K562 (cell line): ENCODE results near the gene RREB1. TPM values are rescaled to one million over a fixed set of nuclear protein-coding genes. Genes with fewer than 3 reads are reported as not detected.

Experiments
- CBX8 ChIP-seq: fragments of 200-600 bp; sonication (generic); IDR thresholded peaks from 2 replicates; pipeline ENCODE4 v1.6.1; 2012; ENCODE audit warnings: borderline replicate concordance, mixed run types, low read depth, mild to moderate bottlenecking, moderate library complexity, mixed read lengths, low read length, control low read depth, inconsistent platforms; ENCODE audit not compliant: poor library complexity, severe bottlenecking; ENCODE audit errors: extremely low read depth
- HMGN3 ChIP-seq: IDR thresholded peaks from 2 replicates; pipeline ENCODE4 v1.6.1; 2011; ENCODE audit warnings: borderline replicate concordance, low read depth, mild to moderate bottlenecking, mixed read lengths, low read length; ENCODE audit not compliant: insufficient read length; ENCODE audit errors: extremely low read depth
- IFI16 ChIP-seq: fragments of 250-450 bp; sonication (Bioruptor Pico); IDR thresholded peaks from 2 replicates; pipeline ENCODE4 v2.1.2; 2022; ENCODE audit warnings: mild to moderate bottlenecking, inconsistent platforms
- IRF1 ChIP-seq: sonication (generic); formaldehyde crosslinking; IDR thresholded peaks from 2 replicates; pipeline ENCODE4 v1.8.0; 2022; ENCODE audit warnings: missing genetic modification reagents, mild to moderate bottlenecking, borderline replicate concordance
- KAT7 ChIP-seq: sonication (generic); formaldehyde crosslinking; IDR thresholded peaks from 2 replicates; pipeline ENCODE4 v1.8.0; 2022; ENCODE audit warnings: missing genetic modification reagents, mild to moderate bottlenecking, borderline replicate concordance
- MCM5 ChIP-seq: fragments of 450-650 bp; IDR thresholded peaks from 2 replicates; pipeline ENCODE4 v1.6.1; 2016; ENCODE audit warnings: low read depth
- MTF1 ChIP-seq: fragments of 250-450 bp; sonication (Bioruptor Pico); IDR thresholded peaks from 2 replicates; pipeline ENCODE4 v1.9.0; 2021; ENCODE audit warnings: moderate library complexity, mild to moderate bottlenecking, inconsistent platforms, borderline replicate concordance
- NFYB ChIP-seq: IDR thresholded peaks from 2 replicates; pipeline ENCODE4 v1.6.1; 2011; ENCODE audit warnings: mild to moderate bottlenecking, moderate library complexity; ENCODE audit not compliant: insufficient read length; ENCODE audit errors: extremely low read depth
- OTX1 ChIP-seq: fragments of 450-650 bp; formaldehyde crosslinking; IDR thresholded peaks from 2 replicates; pipeline ENCODE4 v1.4.0; 2022; ENCODE audit warnings: mild to moderate bottlenecking
- PCBP1 ChIP-seq: fragments of 200-400 bp; formaldehyde crosslinking; IDR thresholded peaks from 2 replicates; pipeline ENCODE4 v1.6.1; 2018; ENCODE audit warnings: mild to moderate bottlenecking, low read depth, low read length; ENCODE audit not compliant: poor library complexity, severe bottlenecking
- ZBTB5 ChIP-seq: fragments of 450-650 bp; IDR thresholded peaks from 2 replicates; pipeline ENCODE4 v1.6.1; 2017; ENCODE audit warnings: antibody characterized with exemption
- ZNF75A ChIP-seq: fragments of 450-650 bp; formaldehyde crosslinking; IDR thresholded peaks from 2 replicates; pipeline ENCODE4 v1.4.0; 2020; ENCODE audit warnings: mild to moderate bottlenecking
- ZNF79 ChIP-seq: fragments of 250-450 bp; sonication (Bioruptor Pico); IDR thresholded peaks from 2 replicates; pipeline ENCODE4 v1.4.0; 2020; ENCODE audit warnings: low read depth, mild to moderate bottlenecking, moderate library complexity
- polyA plus RNA-seq, 8 experiments: library from polyadenylated mRNA; depleted of rRNA in 4 of 8; stranded (reverse) in 5 of 8; unstranded in 3 of 8; fragments of >200 nt; fragmentation: Nextera tagmentation in 2 of 8; fragmentation: Illumina TruSeq in 1 of 8; extraction: Ambion mirVana in 2 of 8; extraction: Trizol in 1 of 8; gene quantifications; 2 replicates each; pipeline versions ENCODE4 v1.2.1 to v1.2.3, GENCODE V29; 2011 to 2014; ENCODE audit warnings: inconsistent platforms in 1 of 8, missing spikeins in 1 of 8
- total RNA-seq, 7 experiments: library from RNA; depleted of rRNA in 6 of 7; stranded (reverse); fragments of >200 nt in 6 of 7; fragmentation: Illumina TruSeq in 2 of 7; extraction: Trizol in 2 of 7; gene quantifications; 2 replicates each; pipeline versions ENCODE4 v1.2.1 to v1.2.3, GENCODE V29; 2011 to 2021; ENCODE audit warnings: low replicate concordance in 1 of 7
- TF ChIP-seq, protein P1 (sequence below): IDR thresholded peaks from 3 replicates; pipeline ENCODE4 v1.6.1; 2011; ENCODE audit warnings: borderline replicate concordance, mild to moderate bottlenecking, moderate library complexity; ENCODE audit not compliant: insufficient read length; ENCODE audit errors: extremely low read depth
- TF ChIP-seq, protein P2 (sequence below): fragments of 450-650 bp; IDR thresholded peaks from 2 replicates; pipeline ENCODE4 v1.6.1; 2017; ENCODE audit warnings: antibody characterized with exemption, mild to moderate bottlenecking

Gene RREB1
- total and polyA plus RNA-seq, 9 of the 15 experiments (the other 6 are each of a cell fraction or from before 2014, with no cell fraction given): 3.3 to 64.2 (median 19.3) TPM

DNA sequence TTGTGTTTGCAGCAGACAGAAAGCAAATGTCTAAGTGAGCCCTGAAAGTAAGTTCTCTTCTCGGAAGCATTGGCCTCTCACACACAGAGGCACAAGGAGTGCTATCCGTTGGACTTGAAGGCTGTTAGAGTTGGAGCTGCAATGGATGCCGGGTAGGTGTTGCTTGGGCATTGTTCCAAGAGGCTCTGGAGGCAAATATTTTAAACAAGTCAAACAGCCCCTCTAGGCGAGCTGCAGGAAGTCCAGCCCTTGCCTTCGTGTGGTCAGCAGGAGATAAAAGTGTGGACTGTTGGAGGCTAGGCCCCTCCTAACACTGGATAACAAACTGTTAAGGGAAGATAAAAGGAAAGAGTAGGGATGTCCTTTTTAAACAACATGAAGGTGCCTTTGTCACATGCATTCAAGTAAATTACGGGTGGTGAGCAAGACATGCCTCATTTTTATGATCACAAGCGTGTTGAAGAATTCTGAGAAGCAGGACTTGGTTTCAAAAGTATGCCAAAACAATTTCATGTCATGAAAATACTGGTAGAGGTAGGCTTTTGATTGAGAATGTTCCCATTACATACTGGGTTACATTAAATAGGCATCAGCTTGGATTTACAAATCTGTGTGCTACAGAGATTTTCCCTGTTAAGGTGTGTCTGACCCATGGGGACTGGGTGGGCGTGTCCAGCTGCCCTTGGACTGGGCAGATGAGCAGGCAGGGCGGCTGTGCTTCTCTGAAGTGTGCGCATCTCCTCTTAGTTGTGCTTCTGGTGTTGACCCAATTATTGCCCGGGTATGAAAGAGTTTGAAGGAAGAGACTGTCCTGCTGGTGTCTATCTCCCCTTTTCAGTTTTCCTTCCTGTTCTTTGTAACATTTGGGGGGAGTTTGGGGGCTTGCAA lies 57.5 kb downstream of the RREB1 start (continued):
- TF ChIP-seq IFI16 (CRISPR knock-in tag): peak; percentile 84
- no peak for TF ChIP-seq ZBTB5
- peak; percentile 84; the same call in 1 of the 2 replicates for TF ChIP-seq KAT7
- TF ChIP-seq ZNF79: peak; percentile 78
- TF ChIP-seq HMGN3: peak; percentile 50
- no peak for TF ChIP-seq CBX8
- peak; percentile 82 for TF ChIP-seq OTX1 (CRISPR knock-in tag)
- TF ChIP-seq, protein P1, sequence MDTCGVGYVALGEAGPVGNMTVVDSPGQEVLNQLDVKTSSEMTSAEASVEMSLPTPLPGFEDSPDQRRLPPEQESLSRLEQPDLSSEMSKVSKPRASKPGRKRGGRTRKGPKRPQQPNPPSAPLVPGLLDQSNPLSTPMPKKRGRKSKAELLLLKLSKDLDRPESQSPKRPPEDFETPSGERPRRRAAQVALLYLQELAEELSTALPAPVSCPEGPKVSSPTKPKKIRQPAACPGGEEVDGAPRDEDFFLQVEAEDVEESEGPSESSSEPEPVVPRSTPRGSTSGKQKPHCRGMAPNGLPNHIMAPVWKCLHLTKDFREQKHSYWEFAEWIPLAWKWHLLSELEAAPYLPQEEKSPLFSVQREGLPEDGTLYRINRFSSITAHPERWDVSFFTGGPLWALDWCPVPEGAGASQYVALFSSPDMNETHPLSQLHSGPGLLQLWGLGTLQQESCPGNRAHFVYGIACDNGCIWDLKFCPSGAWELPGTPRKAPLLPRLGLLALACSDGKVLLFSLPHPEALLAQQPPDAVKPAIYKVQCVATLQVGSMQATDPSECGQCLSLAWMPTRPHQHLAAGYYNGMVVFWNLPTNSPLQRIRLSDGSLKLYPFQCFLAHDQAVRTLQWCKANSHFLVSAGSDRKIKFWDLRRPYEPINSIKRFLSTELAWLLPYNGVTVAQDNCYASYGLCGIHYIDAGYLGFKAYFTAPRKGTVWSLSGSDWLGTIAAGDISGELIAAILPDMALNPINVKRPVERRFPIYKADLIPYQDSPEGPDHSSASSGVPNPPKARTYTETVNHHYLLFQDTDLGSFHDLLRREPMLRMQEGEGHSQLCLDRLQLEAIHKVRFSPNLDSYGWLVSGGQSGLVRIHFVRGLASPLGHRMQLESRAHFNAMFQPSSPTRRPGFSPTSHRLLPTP: no peak
- no peak for TF ChIP-seq PCBP1
- TF ChIP-seq MCM5: no peak
- TF ChIP-seq, protein P2, sequence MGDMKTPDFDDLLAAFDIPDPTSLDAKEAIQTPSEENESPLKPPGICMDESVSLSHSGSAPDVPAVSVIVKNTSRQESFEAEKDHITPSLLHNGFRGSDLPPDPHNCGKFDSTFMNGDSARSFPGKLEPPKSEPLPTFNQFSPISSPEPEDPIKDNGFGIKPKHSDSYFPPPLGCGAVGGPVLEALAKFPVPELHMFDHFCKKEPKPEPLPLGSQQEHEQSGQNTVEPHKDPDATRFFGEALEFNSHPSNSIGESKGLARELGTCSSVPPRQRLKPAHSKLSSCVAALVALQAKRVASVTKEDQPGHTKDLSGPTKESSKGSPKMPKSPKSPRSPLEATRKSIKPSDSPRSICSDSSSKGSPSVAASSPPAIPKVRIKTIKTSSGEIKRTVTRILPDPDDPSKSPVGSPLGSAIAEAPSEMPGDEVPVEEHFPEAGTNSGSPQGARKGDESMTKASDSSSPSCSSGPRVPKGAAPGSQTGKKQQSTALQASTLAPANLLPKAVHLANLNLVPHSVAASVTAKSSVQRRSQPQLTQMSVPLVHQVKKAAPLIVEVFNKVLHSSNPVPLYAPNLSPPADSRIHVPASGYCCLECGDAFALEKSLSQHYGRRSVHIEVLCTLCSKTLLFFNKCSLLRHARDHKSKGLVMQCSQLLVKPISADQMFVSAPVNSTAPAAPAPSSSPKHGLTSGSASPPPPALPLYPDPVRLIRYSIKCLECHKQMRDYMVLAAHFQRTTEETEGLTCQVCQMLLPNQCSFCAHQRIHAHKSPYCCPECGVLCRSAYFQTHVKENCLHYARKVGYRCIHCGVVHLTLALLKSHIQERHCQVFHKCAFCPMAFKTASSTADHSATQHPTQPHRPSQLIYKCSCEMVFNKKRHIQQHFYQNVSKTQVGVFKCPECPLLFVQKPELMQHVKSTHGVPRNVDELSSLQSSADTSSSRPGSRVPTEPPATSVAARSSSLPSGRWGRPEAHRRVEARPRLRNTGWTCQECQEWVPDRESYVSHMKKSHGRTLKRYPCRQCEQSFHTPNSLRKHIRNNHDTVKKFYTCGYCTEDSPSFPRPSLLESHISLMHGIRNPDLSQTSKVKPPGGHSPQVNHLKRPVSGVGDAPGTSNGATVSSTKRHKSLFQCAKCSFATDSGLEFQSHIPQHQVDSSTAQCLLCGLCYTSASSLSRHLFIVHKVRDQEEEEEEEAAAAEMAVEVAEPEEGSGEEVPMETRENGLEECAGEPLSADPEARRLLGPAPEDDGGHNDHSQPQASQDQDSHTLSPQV: peak; percentile 99
- TF ChIP-seq NFYB: no peak
- TF ChIP-seq MTF1 (CRISPR knock-in tag): peak; percentile 4; the same call in 1 of the 2 replicates
- TF ChIP-seq IRF1: no peak
- TF ChIP-seq ZNF75A (CRISPR knock-in tag): peak; percentile 38; the same call in 1 of the 2 replicates
